ENCODE data around the gene PPP1R1C. TPM values are rescaled to one million over a fixed set of nuclear protein-coding genes. Genes with fewer than 3 reads are reported as not detected.
"Not testable (repeated sequence)": the region's sequence is repeated elsewhere in the genome, so short reads cannot be mapped to it uniquely, and the experiment has no call there.

PPP1R1C gene
- total RNA-seq, 1 experiment from 2014 or later: 4.0 TPM

DNA sequence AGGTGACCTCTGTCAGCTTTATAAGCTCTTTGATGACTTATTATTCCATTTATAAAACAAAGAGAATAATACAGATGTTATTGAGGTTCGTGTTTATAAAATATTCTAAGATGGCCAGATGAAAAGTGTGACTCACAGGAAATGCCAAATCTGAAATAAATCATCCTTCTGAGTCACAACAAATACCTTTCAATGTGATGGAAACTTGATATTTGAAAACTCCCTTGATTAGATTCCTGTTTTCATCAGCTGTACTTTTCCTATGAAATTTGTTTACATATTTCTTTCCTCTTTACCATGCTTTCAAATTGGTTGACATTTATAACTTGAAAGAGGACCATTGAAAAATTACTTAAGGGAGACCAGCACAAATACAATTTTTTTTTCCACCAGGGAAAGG is 30.6 kb upstream of the PPP1R1C start:
- Mint-ChIP-seq H3K36me3 (ENCODE audit: insufficient read depth in 1 of 3, low read depth in 3 of 3) (no peaks in the 10 kb centered on the region), H3K9me3 (no peaks in the 10 kb centered on the region), H3K27me3 (ENCODE audit: low read depth) (no peaks in the 10 kb centered on the region), H3K27ac (no peak overlapping the region), H3K4me3 (no peak overlapping the region), H3K4me1 (peaks cover 4 to 6% of the 10 kb centered on the region in 2 experiments; a peak in 3 of 4 replicates)
- H2AFZ ChIP-seq (ENCODE audit: low read length): no peak overlapping the region
- no peak overlapping the region for H2BK5ac ChIP-seq (ENCODE audit: insufficient read length, low read length)
- H3K9ac ChIP-seq (ENCODE audit: extremely low read depth, insufficient read length, low read length): no peak overlapping the region
- H3K9me3 ChIP-seq (ENCODE audit: control insufficient read depth, low read depth, low read length): no peaks in the 10 kb centered on the region
- H4K91ac ChIP-seq (ENCODE audit: insufficient read length, low read depth, low read length): no peak overlapping the region
- H3K56ac ChIP-seq (ENCODE audit: insufficient read length, low read depth, low read length): no peak overlapping the region
- no peak overlapping the region for H3K4me2 ChIP-seq (ENCODE audit: insufficient read depth, insufficient read length, low read length)
- H3T11ph ChIP-seq (ENCODE audit: low read length): no peak overlapping the region
- H3K14ac ChIP-seq (ENCODE audit: insufficient read depth, low read length): no peak overlapping the region
- no peaks in the 10 kb centered on the region for H3K23me2 ChIP-seq (ENCODE audit: insufficient read length, low read depth, low read length, poor library complexity, severe bottlenecking)
- no peaks in the 10 kb centered on the region for H4K20me1 ChIP-seq (ENCODE audit: control insufficient read depth, insufficient read depth, insufficient read length)
- H3K79me2 ChIP-seq (ENCODE audit: insufficient read depth, low read length): no peaks in the 10 kb centered on the region
- no peak overlapping the region for H2BK12ac ChIP-seq (ENCODE audit: insufficient read length, low read depth, low read length)
- no peaks in the 10 kb centered on the region for H3K27me3 ChIP-seq (ENCODE audit: insufficient read depth, low read length)
- no peak overlapping the region for H2BK15ac ChIP-seq (ENCODE audit: low read depth, low read length)
- H4K8ac ChIP-seq (replicated peaks; ENCODE audit: insufficient read length, low read depth, low read length): no peak overlapping the region
- H3K18ac ChIP-seq (ENCODE audit: insufficient read length, low read depth, low read length): no peak overlapping the region
- H2AK5ac ChIP-seq (ENCODE audit: insufficient read length, low read length): no peak overlapping the region
- no peaks in the 10 kb centered on the region for H3K4me1 ChIP-seq (ENCODE audit: insufficient read depth, low read length)
- DNase-seq: no peak
- H3K4ac ChIP-seq (ENCODE audit: low read depth, low read length): no peak overlapping the region
- no peaks in the 10 kb centered on the region for H3K79me1 ChIP-seq (ENCODE audit: insufficient read depth, low read depth, low read length, poor library complexity, severe bottlenecking)
- H2BK120ac ChIP-seq (ENCODE audit: low read depth, low read length, poor library complexity, severe bottlenecking): no peak overlapping the region
- no peak overlapping the region for H3K27ac ChIP-seq (ENCODE audit: insufficient read length, low read depth, low read length)
- H4K5ac ChIP-seq (ENCODE audit: insufficient read length, low read depth, low read length): no peak overlapping the region
- no peak overlapping the region for H3K23ac ChIP-seq (ENCODE audit: insufficient read length, low read depth, low read length)
- TF ChIP-seq, protein P1, sequence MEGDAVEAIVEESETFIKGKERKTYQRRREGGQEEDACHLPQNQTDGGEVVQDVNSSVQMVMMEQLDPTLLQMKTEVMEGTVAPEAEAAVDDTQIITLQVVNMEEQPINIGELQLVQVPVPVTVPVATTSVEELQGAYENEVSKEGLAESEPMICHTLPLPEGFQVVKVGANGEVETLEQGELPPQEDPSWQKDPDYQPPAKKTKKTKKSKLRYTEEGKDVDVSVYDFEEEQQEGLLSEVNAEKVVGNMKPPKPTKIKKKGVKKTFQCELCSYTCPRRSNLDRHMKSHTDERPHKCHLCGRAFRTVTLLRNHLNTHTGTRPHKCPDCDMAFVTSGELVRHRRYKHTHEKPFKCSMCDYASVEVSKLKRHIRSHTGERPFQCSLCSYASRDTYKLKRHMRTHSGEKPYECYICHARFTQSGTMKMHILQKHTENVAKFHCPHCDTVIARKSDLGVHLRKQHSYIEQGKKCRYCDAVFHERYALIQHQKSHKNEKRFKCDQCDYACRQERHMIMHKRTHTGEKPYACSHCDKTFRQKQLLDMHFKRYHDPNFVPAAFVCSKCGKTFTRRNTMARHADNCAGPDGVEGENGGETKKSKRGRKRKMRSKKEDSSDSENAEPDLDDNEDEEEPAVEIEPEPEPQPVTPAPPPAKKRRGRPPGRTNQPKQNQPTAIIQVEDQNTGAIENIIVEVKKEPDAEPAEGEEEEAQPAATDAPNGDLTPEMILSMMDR (conservative IDR thresholded peaks at IDR 0.05): no peak
- no CpG with 5 or more reads among the region's 1 CpG for WGBS (ENCODE audit: extremely low coverage, insufficient read length, low lambda C conversion rate)
- H2BK20ac ChIP-seq (ENCODE audit: low read depth, low read length, poor library complexity, severe bottlenecking): no peak overlapping the region

DNA sequence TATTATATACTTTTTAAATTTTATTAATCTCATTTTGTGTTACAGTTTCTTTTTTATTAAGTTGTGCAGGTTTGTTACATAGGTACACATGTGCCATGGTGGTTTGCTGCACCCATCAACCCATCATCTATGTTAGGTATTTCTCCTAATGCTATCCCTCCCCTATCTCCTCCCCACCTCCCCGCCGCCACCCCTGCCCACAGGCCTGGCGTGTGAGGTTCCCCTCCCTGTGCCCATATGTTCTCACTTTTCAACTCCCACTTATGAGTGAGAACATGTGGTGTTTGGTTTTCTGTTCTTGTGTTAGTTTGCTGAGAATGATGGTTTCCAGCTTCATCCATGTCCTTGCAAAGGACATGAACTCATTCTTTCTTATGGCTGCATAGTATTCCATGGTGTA is 29.8 kb upstream of the PPP1R1C start:
- H3K27me3 ChIP-seq (ENCODE audit: insufficient read depth, low read length); H3K27ac ChIP-seq (ENCODE audit: insufficient read length, low read depth, low read length); H4K91ac ChIP-seq (ENCODE audit: insufficient read length, low read depth, low read length); H3K4me1 ChIP-seq (ENCODE audit: insufficient read depth, low read length); H3K14ac ChIP-seq (ENCODE audit: insufficient read depth, low read length); H3K23me2 ChIP-seq (ENCODE audit: insufficient read length, low read depth, low read length, poor library complexity, severe bottlenecking); H2BK5ac ChIP-seq (ENCODE audit: insufficient read length, low read length); H2BK12ac ChIP-seq (ENCODE audit: insufficient read length, low read depth, low read length); H3K18ac ChIP-seq (ENCODE audit: insufficient read length, low read depth, low read length); H2BK20ac ChIP-seq (ENCODE audit: low read depth, low read length, poor library complexity, severe bottlenecking); H3K79me2 ChIP-seq (ENCODE audit: insufficient read depth, low read length); DNase-seq; H3K27ac Mint-ChIP-seq; H3K4ac ChIP-seq (ENCODE audit: low read depth, low read length); H2BK15ac ChIP-seq (ENCODE audit: low read depth, low read length); H3K79me1 ChIP-seq (ENCODE audit: insufficient read depth, low read depth, low read length, poor library complexity, severe bottlenecking); H3K27me3 Mint-ChIP-seq (ENCODE audit: low read depth); H3K23ac ChIP-seq (ENCODE audit: insufficient read length, low read depth, low read length); H3T11ph ChIP-seq (ENCODE audit: low read length); H4K5ac ChIP-seq (ENCODE audit: insufficient read length, low read depth, low read length); H2AFZ ChIP-seq (ENCODE audit: low read length); H3K4me1 Mint-ChIP-seq; H3K9ac ChIP-seq (ENCODE audit: extremely low read depth, insufficient read length, low read length); H3K4me2 ChIP-seq (ENCODE audit: insufficient read depth, insufficient read length, low read length); H3K4me3 Mint-ChIP-seq; H3K56ac ChIP-seq (ENCODE audit: insufficient read length, low read depth, low read length); H4K8ac ChIP-seq (replicated peaks; ENCODE audit: insufficient read length, low read depth, low read length); H4K20me1 ChIP-seq (ENCODE audit: control insufficient read depth, insufficient read depth, insufficient read length); H3K9me3 Mint-ChIP-seq; H2AK5ac ChIP-seq (ENCODE audit: insufficient read length, low read length); H3K9me3 ChIP-seq (ENCODE audit: control insufficient read depth, low read depth, low read length); H2BK120ac ChIP-seq (ENCODE audit: low read depth, low read length, poor library complexity, severe bottlenecking); H3K36me3 Mint-ChIP-seq (ENCODE audit: insufficient read depth in 1 of 3, low read depth in 3 of 3): not testable (repeated sequence)
- WGBS (ENCODE audit: extremely low coverage, insufficient read length, low lambda C conversion rate): no CpG with 5 or more reads among the region's 3 CpGs
